Right atrium auricular region (tissue), 2 donors: Measurements from ENCODE around the gene CAVIN2. TPM values are rescaled to one million over a fixed set of nuclear protein-coding genes. Genes with fewer than 3 reads are reported as not detected.
"Not testable (repeated sequence)": the region's sequence is repeated elsewhere in the genome, so short reads cannot be mapped to it uniquely, and the experiment has no call there.

Source experiments
- DNase-seq: peaks from one replicate; pipeline ENCODE4 v3.0.0-alpha.2; 2019; ENCODE audit warnings: low spot score
- H3K27ac ChIP-seq, 2 donors: fragments of 200-600 bp; sonication (generic); 1 replicate in 1 of 2; 2 replicates in 1 of 2; pipeline ENCODE4 v1.5.1; 2016 to 2019
- H3K27me3 ChIP-seq, 2 donors: fragments of 200-600 bp; sonication (generic); one replicate each; pipeline versions ENCODE4 v1.5.1 to v1.6.0; 2017 to 2019
- H3K36me3 ChIP-seq: fragments of 200-600 bp; sonication (generic); one replicate; pipeline ENCODE4 v1.5.1; 2016
- H3K4me1 ChIP-seq, 2 donors: fragments of 200-600 bp; sonication (generic); one replicate each; pipeline versions ENCODE4 v1.5.1 to v1.6.0; 2017 to 2019
- H3K4me3 ChIP-seq, 2 donors: fragments of 200-600 bp; sonication (generic); 1 replicate in 1 of 2; 2 replicates in 1 of 2; pipeline ENCODE4 v1.5.1; 2017 to 2019; ENCODE audit warnings: mild to moderate bottlenecking in 1 of 2, moderate library complexity in 1 of 2
- H3K9me3 ChIP-seq, 2 donors: fragments of 200-600 bp; sonication (generic); one replicate each; pipeline ENCODE4 v1.5.1; 2019
- total RNA-seq, 2 donors: library from RNA; depleted of rRNA; stranded (reverse); fragments of >200 nt; gene quantifications; one replicate each; pipeline ENCODE4 v1.1.0, GENCODE V29; 2016
- TF ChIP-seq, protein P1 (sequence below), 2 donors: fragments of 200-600 bp; sonication (generic); IDR thresholded peaks; one replicate each; pipeline ENCODE4 v1.5.1; 2019; ENCODE audit warnings: antibody characterized with exemption in 2 of 2

Gene CAVIN2
- total RNA-seq, 2 donors from 2014 or later: 118 to 263 TPM

DNA sequence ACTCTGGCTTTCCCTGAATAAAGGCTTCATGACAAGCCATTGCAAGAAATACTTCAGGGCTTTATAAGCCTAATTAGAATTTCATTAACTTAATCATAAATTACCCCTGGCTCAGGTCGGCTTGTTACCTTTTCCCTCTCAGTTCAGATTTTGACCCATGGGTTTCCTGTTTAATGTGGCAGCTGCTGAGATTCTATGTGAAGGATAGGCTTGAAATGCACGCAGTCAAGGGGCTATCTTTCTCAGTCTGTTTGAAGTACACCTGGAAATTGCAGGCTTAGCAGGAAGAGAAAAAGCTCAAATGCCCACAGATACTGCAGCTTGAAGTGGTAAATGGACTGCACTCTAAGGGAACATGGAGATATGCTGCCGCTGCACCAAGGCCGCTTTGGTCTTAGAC is 49.4 kb downstream of the CAVIN2 start:
- Histone ChIP-seq H3K27me3 (no peaks in the 10 kb centered on the region), H3K4me3 (no peak overlapping the region), H3K4me1 (no peaks in the 10 kb centered on the region), H3K27ac (no peak overlapping the region), H3K36me3 (no peaks in the 10 kb centered on the region), H3K9me3 (no peaks in the 10 kb centered on the region)
- DNase-seq: no peak
- TF ChIP-seq, protein P1, sequence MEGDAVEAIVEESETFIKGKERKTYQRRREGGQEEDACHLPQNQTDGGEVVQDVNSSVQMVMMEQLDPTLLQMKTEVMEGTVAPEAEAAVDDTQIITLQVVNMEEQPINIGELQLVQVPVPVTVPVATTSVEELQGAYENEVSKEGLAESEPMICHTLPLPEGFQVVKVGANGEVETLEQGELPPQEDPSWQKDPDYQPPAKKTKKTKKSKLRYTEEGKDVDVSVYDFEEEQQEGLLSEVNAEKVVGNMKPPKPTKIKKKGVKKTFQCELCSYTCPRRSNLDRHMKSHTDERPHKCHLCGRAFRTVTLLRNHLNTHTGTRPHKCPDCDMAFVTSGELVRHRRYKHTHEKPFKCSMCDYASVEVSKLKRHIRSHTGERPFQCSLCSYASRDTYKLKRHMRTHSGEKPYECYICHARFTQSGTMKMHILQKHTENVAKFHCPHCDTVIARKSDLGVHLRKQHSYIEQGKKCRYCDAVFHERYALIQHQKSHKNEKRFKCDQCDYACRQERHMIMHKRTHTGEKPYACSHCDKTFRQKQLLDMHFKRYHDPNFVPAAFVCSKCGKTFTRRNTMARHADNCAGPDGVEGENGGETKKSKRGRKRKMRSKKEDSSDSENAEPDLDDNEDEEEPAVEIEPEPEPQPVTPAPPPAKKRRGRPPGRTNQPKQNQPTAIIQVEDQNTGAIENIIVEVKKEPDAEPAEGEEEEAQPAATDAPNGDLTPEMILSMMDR (IDR thresholded peaks at IDR 0.05): no peak

DNA sequence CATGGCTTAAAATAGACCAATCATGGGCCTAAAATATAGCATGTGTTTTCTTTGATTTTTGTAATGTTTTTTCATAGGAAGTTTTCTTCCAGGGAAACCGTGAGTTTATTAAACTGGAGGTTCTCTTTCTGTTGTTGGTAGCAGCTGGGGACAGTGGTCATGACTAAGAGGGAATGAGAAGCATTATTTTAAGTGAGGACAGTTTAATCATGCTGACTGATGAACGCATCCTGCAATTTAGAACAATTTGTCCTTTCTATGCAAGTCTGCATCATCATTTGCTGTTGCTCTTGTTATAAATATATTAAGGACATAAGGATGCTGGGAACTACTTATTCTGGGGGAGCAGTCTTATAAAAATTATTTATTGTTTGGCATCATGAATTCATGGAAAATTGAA is 51.2 kb downstream of the CAVIN2 start:
- no peak overlapping the region for H3K27ac ChIP-seq
- no peak for DNase-seq
- no peaks in the 10 kb centered on the region for H3K9me3 ChIP-seq
- H3K4me1 ChIP-seq: no peaks in the 10 kb centered on the region
- no peak overlapping the region for H3K4me3 ChIP-seq
- H3K27me3 ChIP-seq: no peaks in the 10 kb centered on the region
- no peaks in the 10 kb centered on the region for H3K36me3 ChIP-seq
- TF ChIP-seq, protein P1 (IDR thresholded peaks at IDR 0.05): no peak

DNA sequence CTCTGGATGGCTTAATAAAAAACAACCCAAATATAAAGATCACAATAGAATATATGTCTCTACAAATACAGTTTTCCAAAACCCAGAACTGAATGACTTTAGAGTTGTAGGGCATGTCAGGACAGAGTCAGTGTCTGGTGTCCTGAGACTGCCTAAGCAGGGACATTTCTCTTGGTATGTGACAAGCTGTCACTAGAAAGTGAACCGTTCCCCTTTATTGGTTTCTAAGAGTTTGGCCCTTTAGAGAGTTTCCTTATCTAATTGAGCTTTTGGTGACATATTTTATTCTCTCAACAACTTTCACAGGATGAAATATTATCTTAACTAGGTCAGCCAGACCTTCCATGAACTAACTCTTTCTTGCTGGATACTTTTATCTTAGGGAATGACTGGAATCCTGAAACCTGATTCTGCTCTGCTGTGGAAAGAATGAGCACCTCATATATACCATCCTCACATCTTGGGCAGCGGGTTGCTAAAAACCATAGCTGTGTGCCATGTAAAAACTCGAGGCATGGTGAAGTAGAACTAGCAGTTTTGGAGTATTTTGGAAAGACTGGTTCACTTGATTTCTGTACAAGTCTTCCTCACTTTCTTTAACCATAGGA is 54.8 kb downstream of the CAVIN2 start:
- Histone ChIP-seq H3K36me3 (no peaks in the 10 kb centered on the region), H3K27me3 (no peaks in the 10 kb centered on the region), H3K4me3 (no peak overlapping the region), H3K9me3 (no peaks in the 10 kb centered on the region), H3K4me1 (no peaks in the 10 kb centered on the region), H3K27ac (no peak overlapping the region)
- TF ChIP-seq, protein P1 (IDR thresholded peaks at IDR 0.05): no peak
- DNase-seq: no peak

DNA sequence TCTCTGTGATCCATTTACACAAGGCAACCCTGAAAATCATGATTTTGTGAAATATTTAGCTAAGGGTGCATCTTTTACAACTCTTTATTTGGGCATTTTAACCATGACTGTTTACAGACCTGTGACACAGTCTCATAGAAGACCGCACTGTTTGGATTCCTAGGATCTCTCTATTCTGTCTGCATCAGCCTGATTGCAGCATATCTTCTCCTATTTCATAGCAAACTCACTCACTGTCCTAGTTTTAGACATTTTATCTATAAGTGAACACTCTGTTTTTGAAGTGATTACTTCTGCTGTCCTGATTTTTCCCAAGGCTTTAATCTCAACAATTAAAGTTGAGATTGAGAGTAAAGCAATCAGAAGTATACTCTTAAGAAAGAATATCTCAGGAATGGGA is 56.2 kb downstream of the CAVIN2 start:
- Histone ChIP-seq H3K4me1 (no peaks in the 10 kb centered on the region), H3K4me3 (no peak overlapping the region), H3K36me3 (no peaks in the 10 kb centered on the region), H3K9me3 (no peaks in the 10 kb centered on the region), H3K27me3 (no peaks in the 10 kb centered on the region), H3K27ac (no peak overlapping the region)
- no peak for DNase-seq
- TF ChIP-seq, protein P1 (IDR thresholded peaks at IDR 0.05): no peak

DNA sequence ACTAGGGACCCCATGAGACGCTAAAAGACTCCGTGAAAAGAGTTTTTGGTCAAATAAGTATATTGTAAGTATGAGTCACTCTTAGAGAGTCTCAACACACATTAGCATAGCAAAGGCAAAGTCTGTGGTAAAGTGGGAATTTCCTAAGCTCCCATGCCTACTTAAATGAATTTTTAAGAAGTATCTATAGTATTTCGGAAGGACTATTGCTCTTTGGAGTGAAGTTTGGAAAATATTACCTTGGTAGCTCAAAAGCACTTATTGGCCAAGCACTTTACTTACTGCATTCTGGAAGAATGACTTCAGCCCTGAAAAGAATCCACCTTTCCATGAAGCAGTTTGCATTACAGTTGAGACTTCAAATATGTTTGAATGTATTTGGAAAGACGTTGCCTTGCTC is 57.1 kb downstream of the CAVIN2 start:
- Histone ChIP-seq H3K9me3 (no peaks in the 10 kb centered on the region), H3K27me3 (no peaks in the 10 kb centered on the region), H3K36me3 (no peaks in the 10 kb centered on the region), H3K4me3 (no peak overlapping the region), H3K27ac (no peak overlapping the region), H3K4me1 (no peaks in the 10 kb centered on the region)
- no peak for DNase-seq
- TF ChIP-seq, protein P1 (IDR thresholded peaks at IDR 0.05): no peak

GRCh38 chr2:191786694-191787093 is 60.2 kb downstream of the CAVIN2 start:
- DNase-seq: no peak
- Histone ChIP-seq H3K27ac (no peak overlapping the region), H3K36me3 (no peaks in the 10 kb centered on the region), H3K4me3 (no peak overlapping the region), H3K27me3 (no peaks in the 10 kb centered on the region), H3K9me3 (no peaks in the 10 kb centered on the region), H3K4me1 (no peaks in the 10 kb centered on the region)
- TF ChIP-seq, protein P1 (IDR thresholded peaks at IDR 0.05): no peak

DNA sequence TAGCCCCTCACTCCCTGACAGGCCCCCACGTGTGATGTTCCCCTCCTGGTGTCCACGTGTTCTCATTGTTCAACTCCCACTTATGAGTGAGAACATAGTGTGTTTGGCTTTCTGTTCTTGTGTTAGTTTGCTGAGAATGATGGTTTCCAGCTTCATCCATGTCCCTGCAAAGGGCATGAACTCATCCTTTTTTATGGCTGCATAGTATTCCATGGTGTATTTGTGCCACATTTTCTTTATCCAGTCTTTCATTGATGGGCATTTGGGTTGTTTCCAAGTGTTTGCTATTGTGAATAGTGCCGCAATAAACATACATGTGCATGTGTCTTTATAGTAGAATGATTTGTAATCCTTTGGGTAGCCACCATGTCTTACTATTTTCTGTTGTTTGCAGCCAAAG is 61.2 kb downstream of the CAVIN2 start:
- not testable (repeated sequence) for H3K27ac ChIP-seq, H3K36me3 ChIP-seq, H3K4me3 ChIP-seq, H3K27me3 ChIP-seq, H3K4me1 ChIP-seq, DNase-seq, H3K9me3 ChIP-seq
